Raji (cell line): ENCODE data around the gene GCA.

ENCODE experiments used
- POLR2A ChIP-seq: IDR thresholded peaks from 2 replicates; pipeline ENCODE4 v1.6.1; 2011; ENCODE audit warnings: low read depth, low read length, control low read depth; ENCODE audit not compliant: insufficient read depth

The GCA gene, protein sequence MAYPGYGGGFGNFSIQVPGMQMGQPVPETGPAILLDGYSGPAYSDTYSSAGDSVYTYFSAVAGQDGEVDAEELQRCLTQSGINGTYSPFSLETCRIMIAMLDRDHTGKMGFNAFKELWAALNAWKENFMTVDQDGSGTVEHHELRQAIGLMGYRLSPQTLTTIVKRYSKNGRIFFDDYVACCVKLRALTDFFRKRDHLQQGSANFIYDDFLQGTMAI

DNA sequence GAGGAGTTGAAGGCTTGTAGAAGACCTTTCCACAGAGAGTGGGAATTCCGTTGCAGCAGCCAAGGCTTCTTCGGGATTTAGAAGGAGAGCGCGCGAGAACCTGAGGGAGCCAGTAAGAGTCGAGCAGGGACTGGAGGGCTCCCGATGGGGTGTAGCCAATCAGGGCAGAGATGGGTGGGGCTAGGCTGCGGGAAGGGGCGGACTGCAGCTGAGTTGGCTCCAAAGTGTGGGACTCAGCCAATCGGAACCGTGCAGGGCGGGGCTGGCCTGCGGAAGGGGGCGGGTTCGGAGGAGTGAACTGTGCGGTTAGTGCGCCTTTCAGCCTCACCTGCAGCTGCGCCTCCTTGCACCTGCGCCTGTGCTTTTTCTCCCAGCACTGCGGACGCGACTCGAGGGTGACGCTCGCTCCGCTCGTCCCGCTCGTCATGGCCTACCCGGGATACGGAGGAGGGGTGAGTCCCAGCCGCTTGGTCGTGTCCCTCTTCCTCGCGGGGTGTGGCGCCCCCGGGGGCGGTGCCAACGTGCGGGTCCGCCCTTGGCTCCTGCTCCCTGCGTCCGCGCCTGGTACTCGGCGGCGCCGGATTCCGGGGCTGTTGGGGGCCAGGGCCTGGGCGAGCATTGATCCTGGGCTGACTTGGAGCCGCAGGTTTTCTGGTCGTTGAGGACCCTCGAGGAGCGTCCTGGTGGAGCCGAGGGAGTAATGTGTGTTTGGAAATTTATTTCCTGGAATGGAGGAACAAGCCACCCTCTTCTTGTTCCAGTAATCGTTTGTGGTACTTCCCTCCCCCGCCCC, at the start of gene GCA:
TSS of gene GCA (plus strand) at position 309 of the 793 bp plus-strand sequence. CDS start at position 426, 117 bp downstream.
- TF ChIP-seq POLR2A: no peak

DNA sequence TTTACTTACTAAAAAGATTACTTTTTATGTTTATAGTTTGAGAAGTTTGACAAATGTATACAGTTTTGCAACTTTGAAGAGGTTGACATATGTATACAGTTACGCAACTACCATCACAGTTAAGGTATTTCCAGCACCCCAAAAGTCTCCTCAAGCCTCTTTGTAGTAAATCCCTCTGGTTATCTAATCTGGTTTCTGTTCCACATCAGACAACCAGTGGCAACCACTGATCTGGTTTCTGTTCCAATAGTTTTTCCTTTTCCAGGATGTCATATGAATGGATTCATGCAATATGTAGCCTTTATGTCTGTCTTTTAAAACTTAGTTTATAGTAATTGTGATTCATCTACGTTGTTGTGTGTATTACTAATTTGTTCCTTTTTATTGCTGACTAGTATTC, 48.9 kb upstream of the GCA start:
- no peak for TF ChIP-seq POLR2A

DNA sequence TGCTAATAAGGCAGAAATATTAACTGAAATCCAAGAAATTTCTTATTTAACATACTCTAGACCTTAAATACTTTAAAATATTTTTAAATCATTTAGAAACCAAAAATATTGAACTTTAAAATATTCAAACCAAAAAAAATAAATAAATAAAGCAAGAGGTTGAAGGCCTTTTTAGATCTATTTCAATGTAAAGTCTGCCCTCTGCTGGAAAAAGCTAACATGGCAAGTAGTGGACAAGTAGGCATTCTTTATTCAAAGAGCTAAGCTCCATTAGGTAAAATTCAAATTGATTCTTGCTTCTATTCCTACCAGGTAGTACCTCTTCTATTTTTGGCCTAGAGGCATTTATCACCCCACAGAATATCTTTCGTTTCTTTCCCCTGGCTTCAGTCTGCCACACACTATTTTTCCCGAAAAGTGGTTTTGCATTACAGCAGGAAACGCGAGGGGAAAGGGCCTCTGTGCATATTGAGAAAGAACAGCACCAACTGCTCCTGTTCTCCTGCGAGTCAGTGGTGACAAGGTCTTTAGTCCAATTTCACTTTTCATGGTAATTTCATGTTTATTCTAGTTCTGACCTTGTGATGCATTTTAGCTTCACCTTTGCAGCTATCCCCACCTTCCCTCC, 45.9 kb upstream of the GCA start:
- TF ChIP-seq POLR2A: no peak

DNA sequence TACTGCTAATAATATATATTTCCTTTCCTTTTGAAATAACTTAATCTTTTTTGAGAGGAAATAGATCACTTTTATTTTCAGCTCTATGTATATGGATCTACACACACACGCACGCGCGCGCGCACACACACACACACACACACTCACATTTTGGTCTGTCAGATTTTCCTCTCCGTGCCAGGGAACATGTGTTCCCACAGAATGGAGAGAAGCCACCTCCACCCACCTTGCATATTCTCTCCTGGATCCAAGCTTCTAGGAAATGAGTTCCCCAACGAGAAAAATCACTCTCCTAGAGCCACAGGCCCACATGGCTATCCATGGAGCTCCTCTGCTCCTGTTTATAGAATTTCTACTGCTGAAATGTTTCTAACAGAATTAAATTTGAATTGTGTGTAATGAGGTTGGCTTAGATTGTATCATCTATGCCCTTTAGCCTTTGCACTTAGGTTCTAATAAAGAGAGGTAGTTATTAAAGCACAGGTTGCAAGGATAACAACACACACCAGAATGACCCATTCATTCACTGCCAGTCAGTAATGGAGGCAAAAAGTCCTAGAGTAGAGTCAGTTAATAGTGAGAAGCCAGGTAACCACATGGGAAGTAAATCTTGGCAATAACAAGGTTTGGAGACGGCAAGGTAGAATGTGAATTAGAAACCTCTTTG, 45.1 kb upstream of the GCA start:
- no peak for TF ChIP-seq POLR2A

DNA sequence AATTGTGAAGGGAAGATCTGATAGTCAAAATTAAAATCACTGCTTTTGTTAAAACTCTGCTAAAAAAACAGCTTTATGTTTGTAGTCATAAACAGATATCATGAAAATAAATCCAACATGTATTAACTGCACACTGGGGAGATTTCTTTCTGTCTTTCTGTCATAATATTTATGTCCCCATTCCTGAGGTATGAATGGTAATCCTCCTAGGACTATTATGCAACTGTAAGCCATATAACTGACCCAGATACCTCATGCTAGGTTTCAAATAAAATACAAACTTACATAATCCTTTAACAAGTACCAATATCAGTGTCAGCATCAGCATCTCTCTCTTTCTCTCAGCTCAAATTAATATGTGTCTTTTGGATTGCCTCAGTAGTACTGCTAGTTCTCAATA, 43.7 kb upstream of the GCA start:
- no peak for TF ChIP-seq POLR2A

DNA sequence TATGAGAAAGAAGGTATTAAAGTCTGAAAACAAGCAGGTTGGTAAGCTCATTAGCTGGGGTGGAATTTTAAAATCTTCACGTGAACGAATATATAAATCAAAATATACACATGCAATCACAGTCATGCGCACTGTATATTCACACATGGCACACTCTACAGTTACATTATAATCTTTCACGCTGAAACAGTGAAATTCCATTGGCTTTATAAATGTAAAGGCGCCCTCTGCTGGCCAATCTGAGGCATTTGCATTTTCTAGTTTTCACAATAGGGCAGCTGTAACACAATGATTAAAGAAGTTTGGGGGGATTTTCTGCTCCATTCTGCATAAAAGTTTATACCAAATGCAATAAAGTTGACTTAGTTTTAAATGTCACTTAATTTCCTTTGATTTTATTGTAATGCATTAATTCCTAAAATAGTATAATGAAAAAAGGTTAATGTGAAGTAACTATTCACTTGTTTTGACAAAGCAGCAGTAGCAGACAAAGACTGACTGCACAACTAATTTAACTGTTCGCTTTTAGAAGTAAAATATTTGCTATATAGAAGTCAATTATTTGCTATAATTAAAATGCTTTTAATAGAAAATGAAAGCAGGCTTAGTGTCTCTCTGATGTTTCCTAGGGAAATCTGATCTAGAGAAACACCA, 42.7 kb upstream of the GCA start:
- TF ChIP-seq POLR2A: no peak

DNA sequence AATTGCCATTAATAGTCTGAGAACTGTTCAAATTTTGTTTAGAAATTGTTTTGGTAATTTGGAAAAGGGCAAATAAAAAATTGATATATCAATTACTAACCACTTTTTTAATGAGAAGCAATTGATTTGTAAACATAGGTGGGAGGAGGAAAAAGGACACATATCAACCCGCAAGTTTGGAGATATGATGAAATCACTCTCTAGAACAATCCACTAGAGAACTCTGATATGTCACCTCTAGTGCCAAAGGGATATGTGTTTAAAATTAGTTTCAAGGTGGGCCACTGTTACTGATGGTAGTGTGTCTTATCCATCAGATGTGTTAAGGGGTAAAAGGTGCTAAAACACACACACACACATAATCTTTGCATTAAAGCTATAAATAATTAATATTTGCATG, 42.1 kb upstream of the GCA start:
- no peak for TF ChIP-seq POLR2A

DNA sequence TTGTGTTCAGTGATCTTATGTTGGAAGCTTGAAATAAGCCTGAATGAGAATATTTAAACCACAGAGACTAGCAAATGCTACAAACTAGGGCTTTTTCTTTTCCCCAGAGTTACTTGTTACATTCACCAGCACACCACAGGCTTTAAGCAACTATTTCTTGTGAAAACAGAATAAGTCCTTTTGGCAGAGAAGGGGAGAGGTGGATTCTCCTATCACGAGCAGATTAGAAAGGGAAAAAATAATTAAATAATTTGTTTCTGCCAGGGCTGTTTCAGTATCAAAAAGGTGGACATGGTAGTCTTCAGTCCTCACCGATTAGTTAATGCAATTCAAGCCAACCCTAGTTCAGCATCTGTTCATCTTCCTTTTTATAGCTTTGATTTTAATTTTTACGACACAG, 38.0 kb upstream of the GCA start:
- no peak for TF ChIP-seq POLR2A

DNA sequence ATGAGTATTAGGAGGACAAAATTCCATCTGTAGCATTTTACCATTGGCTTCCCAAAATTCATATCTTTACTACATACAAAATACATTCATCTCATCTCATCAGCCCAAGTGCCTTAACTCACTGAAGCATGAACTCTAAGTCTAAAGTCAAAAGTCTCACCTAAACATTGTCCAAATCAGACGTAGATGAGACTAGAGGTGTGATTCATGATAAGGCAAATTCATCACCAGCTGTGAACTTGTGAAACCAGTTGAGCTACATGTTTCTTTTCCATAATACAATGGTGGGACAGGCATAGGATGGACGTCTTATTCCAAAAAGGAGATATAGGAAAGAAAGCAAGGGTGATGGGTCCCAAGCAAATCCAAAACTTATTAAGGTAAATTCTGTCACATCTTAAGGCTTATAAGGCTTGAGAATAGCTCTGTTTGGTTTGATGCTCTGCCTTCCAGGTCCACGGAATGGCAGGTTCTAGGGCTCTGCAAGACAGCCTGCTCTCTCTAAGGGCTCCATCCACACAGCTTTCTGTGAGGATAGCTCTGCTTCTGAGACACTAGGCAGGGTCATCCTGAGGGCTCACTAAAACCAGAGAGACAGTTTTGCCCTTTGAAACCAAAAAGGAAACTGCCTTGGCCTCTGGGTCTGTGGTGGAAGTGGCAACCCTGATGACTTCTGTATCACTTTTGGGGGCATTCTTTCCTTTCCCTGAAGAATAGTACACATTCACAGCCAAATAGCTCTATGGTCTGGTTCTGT, 35.0 kb upstream of the GCA start:
- TF ChIP-seq POLR2A: no peak

DNA sequence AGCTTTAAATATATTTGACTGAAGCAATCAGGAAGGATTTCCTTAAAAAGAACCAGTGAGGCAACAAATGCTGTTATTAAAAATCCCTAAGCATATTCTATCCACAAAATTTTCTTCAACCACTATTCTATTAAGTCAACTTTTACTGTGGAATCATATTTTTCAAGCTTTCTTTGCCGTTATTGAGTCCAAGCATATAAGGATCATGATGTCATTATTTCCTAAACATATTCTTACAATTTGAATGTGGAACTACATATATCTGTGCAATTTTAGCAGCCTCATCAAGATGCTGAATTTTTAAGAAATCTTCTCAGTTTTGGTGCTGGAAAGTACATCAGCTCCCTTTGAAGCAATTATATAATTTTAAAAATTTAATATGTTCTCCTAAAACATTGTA, 31.1 kb upstream of the GCA start:
- no peak for TF ChIP-seq POLR2A

DNA sequence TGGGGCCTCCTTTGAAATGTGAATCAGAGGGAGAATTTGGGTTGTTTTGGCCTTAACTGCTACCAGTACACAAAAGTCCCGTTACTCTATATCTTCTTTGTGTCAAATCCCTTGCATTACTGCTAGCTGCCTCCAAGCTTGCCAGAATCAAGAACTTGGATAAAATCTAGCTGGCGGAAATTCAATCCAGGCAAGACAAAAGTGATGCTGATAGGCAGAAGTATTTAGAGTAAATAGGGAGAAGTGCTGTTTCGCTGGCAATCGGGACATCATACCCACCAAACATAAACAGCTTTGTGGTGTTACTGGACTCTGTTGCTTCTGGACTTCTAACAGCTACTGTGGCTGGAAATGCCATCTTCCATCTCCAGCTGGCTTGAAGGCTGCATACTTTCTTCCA, 28.0 kb upstream of the GCA start:
- no peak for TF ChIP-seq POLR2A

DNA sequence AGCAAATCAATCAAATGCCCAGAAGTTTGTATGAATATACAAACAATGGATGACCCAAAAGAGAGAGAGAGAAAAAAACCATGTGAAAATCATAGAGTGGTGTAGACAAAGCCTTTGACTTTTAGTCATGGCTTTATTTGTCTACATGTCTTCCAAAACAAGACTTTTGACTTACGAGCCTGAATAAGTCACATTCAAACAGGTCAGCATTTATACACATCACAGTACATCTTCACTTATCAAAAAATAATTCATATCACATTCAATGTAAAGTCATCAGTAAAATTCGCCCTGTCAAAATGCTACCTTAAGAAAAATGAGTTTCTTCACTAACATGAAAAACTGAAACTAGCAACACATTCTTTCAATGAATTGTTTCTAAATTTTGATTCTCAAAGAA, 27.3 kb upstream of the GCA start:
- TF ChIP-seq POLR2A: no peak

DNA sequence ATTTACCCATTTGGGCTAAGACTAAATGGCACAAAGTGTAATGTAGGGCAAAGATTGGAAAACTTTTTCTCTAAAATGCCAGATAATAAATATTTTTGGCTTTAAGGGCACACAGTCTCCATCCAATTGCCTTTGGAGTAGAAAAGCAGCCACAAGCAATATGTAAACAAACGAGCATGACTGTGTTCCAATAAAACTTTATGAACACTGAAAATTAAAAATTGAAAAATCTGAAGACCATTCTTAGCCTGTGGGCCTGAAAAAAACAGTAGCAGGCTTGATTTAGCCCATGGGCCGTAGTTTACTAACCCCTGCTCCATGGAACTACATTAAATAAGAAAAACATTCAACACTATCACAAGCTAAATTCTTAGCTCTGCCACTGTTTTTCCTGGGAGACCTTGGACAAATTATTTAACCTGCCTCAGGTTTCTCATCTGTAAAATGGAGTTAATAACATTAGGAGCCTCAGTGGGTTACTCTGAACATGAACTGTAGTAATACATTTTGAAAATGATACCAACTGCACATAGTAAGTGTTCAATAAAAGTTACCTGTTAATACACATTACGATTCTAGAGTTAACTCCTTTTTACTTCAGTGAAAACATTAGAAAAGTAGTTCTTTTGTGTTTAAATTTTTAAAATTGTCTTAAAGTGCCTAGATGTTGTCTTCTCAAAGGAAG, 26.7 kb upstream of the GCA start:
- no peak for TF ChIP-seq POLR2A

DNA sequence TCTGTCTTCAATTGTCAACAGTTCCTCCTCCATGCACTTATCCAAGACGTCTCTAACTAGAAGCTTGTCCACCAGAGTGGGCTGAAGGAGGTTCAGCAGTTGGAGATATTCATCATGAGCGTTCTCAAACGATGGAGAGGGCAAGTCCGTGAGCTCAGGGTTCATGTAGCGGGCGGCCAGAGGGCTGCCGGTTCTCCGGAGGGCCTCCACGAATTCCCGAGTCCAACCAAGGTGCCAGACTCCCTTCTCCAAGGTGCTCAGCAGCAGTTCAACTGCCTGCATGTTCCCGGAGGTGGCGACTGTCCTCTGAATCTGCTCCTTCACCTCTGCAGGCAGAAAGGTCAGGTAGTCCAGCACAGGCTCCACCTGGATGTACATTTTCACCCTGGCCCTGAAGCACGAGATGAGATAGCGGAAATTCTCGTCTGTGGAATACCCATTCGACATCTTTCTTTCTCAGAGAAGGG, 26.0 kb upstream of the GCA start:
- TF ChIP-seq POLR2A: no peak
